ENCODE measurements around the gene DDX10. TPM values are rescaled to one million over a fixed set of nuclear protein-coding genes. Genes with fewer than 3 reads are reported as not detected.
"Not testable (repeated sequence)": the region's sequence is repeated elsewhere in the genome, so short reads cannot be mapped to it uniquely, and the experiment has no call there.

Gene DDX10
- total and polyA plus RNA-seq, 7 donors = 10.0 to 18.0 (median 11.4) TPM

DNA sequence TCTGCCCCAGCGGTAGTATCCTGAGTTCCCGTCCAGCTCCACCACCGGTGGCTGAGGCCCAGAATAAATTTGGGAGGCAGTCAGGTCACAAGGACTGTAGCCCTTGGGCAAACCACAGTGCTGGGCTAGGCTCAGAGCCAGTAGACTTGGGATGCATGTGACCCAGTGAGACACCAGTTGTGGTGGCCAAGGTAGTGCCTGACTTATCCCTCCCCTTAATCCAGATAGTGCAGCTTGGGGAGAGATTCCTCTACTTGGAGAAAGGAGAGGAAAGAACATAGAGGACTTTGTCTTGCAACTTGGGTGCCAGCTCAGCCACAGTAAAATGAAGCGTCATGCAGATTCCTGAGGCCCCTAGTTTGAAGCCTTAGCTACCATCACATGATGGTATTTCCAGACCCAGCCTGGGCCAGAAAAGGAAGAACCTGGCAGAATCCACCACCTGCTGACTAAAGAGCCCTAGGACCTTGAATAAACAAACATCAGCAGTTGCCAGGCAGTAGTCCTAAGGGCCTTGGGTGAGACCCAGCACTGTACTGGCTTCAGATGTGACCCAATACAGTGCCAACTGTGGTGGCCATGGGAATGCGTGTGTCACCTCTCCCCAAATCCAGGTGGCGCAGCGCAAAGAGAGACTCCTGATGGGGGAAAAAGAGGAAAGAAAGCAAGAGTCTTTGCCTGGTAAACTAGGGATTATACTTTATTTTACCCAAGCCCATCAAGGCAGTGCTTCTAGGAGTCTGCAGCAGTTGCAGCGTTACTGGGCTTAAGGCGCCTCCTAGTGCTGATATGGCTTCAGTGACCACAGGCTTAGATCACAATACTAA is 17.0 kb upstream of the DDX10 start:
- peaks cover 3% of the 10 kb centered on the region for H3K4me1 ChIP-seq
- intact Hi-C loops (cut with DNase I) = loop anchor here (5.0 to 10.0 kb wide), 4 partner anchors 153 to 641 kb away; partner anchors contain the start of genes CUL5 (in 1 of the 2) and POGLUT3 (in 1 of the 2)
- ATAC-seq (peak; percentile 87 to 93 (median 90)), DNase-seq (peak; percentile 49 to 66)
- H3K36me3 ChIP-seq (ENCODE audit: insufficient read depth in 1 of 2, low read depth in 1 of 2) = no peaks in the 10 kb centered on the region
- H3K27me3 ChIP-seq (ENCODE audit: insufficient read depth in 3 of 3, low read length in 2 of 3) = no peaks in the 10 kb centered on the region
- peak; percentile 71 for TF ChIP-seq CTCF (IDR thresholded peaks at IDR 0.05)
- no peak overlapping the region for H3K4me3 ChIP-seq
- WGBS, 3 donors = 27 to 35% (median 34%) methylated on average over 9 of the region's 9 CpGs
- H3K9me3 ChIP-seq = no peaks in the 10 kb centered on the region
- H3K27ac ChIP-seq = peak overlapping the region; percentile 34

- Histone ChIP-seq H3K4me3 (no peak overlapping the region), H3K27ac (no peak overlapping the region), H3K36me3 (ENCODE audit: insufficient read depth in 1 of 2, low read depth in 1 of 2) (no peaks in the 10 kb centered on the region), H3K9me3 (no peaks in the 10 kb centered on the region), H3K4me1 (peaks cover 3% of the 10 kb centered on the region), H3K27me3 (ENCODE audit: insufficient read depth in 3 of 3, low read length in 2 of 3) (no peaks in the 10 kb centered on the region)
- ATAC-seq (no peak), DNase-seq (no peak)
- intact Hi-C loops (cut with DNase I) = loop anchor here (5.0 to 10.0 kb wide), 4 partner anchors 154 to 641 kb away; partner anchors contain the start of genes CUL5 (in 1 of the 2) and POGLUT3 (in 1 of the 2)
- WGBS, 3 donors = 73 to 80% (median 74%) methylated on average over 2 of the region's 2 CpGs
- TF ChIP-seq CTCF (IDR thresholded peaks at IDR 0.05) = no peak
Measured at GRCh38 chr11:108648528-108648885, 16.4 kb upstream of the DDX10 start.

GRCh38 chr11:108654100-108654499 is 10.8 kb upstream of the DDX10 start:
- not testable (repeated sequence) for H3K36me3 ChIP-seq (ENCODE audit: insufficient read depth in 1 of 2, low read depth in 1 of 2); ATAC-seq; DNase-seq; H3K9me3 ChIP-seq; H3K4me3 ChIP-seq; H3K27me3 ChIP-seq (ENCODE audit: insufficient read depth in 3 of 3, low read length in 2 of 3); H3K4me1 ChIP-seq; H3K27ac ChIP-seq
- intact Hi-C loops (cut with DNase I) = loop anchor here in 1 of 2 donors (10.0 kb wide), 2 partner anchors 159 to 189 kb away; partner anchors contain the start of genes C11orf65 and POGLUT3
- WGBS, 3 donors = 74 to 85% (median 76%) methylated on average over 3 of the region's 3 CpGs

DNA sequence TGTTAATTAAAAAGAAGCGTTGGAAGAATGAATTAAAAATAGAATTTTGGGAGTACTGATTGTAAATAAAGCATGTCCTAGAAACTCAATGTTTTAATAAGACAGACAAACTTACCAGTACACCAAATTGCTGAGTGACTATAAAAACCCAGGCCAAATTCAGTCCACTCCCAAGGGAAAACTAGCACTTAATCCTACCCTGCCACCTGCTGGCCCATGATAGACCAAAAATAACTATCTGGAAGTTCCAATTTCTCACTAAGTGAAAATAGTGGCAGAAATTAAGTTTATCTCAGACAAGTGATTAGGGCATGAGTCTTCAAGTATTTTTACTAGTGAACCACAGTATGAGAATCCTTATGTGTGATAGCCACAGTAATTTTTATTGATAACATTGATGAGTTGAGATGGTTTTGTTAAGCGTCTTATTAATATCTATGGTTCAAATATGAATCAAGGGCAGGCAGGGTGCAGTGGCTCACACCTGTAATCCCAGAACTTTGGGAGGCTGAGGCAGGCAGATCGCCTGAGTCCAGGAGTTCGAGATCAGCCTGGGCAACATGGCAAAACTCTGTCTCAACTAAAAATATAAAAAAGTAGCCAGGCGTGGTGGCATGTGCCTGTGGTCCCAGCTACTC is 9.8 kb upstream of the DDX10 start:
- peak; percentile 47 to 77 (median 54) for ATAC-seq
- Histone ChIP-seq H3K27me3 (ENCODE audit: insufficient read depth in 3 of 3, low read length in 2 of 3) (no peaks in the 10 kb centered on the region), H3K36me3 (ENCODE audit: insufficient read depth in 1 of 2, low read depth in 1 of 2) (no peaks in the 10 kb centered on the region), H3K9me3 (no peaks in the 10 kb centered on the region), H3K4me1 (no peaks in the 10 kb centered on the region), H3K27ac (no peak overlapping the region), H3K4me3 (no peak overlapping the region)
- 75 to 84% (median 76%) methylated on average over 5 of the region's 5 CpGs for WGBS, 3 donors
- intact Hi-C loops (cut with DNase I) = loop anchor here in 1 of 2 donors (10.0 kb wide), 2 partner anchors 160 to 190 kb away; partner anchors contain the start of genes C11orf65 and POGLUT3
- peak; percentile 55 for TF ChIP-seq CTCF (IDR thresholded peaks at IDR 0.05)
- DNase-seq = no peak

GRCh38 chr11:108662700-108663099 is 2.2 kb upstream of the DDX10 start:
- TF ChIP-seq CTCF (IDR thresholded peaks at IDR 0.05) = no peak
- no peaks in the 10 kb centered on the region for H3K27me3 ChIP-seq (ENCODE audit: insufficient read depth in 3 of 3, low read length in 2 of 3)
- no peak overlapping the region for H3K4me3 ChIP-seq
- no peaks in the 10 kb centered on the region for H3K36me3 ChIP-seq (ENCODE audit: insufficient read depth in 1 of 2, low read depth in 1 of 2)
- no peaks in the 10 kb centered on the region for H3K9me3 ChIP-seq
- H3K27ac ChIP-seq = no peak overlapping the region
- intact Hi-C loops (cut with DNase I) = loop anchor here in 1 of 2 donors (5.0 kb wide), 1 partner anchor 540 kb away; the partner anchor contains the start of gene ACAT1
- H3K4me1 ChIP-seq = peaks cover 20% of the 10 kb centered on the region
- no peak for ATAC-seq
- WGBS, 3 donors = 84 to 93% (median 91%) methylated on average over 4 of the region's 4 CpGs
- no peak for DNase-seq

Data from psoas muscle (tissue), 8 donors.